Right renal pelvis (tissue), 4 donors: ENCODE measurements around the gene HLA-DOB. TPM values are rescaled to one million over a fixed set of nuclear protein-coding genes. Genes with fewer than 3 reads are reported as not detected.

Experiments used
- DNase-seq, 4 donors: peaks; one replicate each; pipeline ENCODE4 v3.0.0-alpha.2; 2013; ENCODE audit warnings: low read depth in 4 of 4, low spot score in 3 of 4, missing footprints in 1 of 4
- polyA plus RNA-seq, 4 donors: library from polyadenylated mRNA; unstranded; fragments of 120-200 nt; gene quantifications; one replicate each; pipeline ENCODE4 v1.2.1, GENCODE V29; 2013; ENCODE audit not compliant: insufficient read length in 4 of 4

HLA-DOB gene
- polyA plus RNA-seq, 4 donors = 0.13 to 0.19 (median 0.15) TPM; not detected in 1

GRCh38 chr6:32843979-32844838, 27.4 kb upstream of the HLA-DOB start, which contains the start of gene PSMB8:
Gene PSMB8, minus strand, starts transcription at chr6:32844047. Its CDS starts 51 bp downstream, at chr6:32843996.
- peak; percentile 89 to 92 (median 91) for DNase-seq

- no peak for DNase-seq
Observed at GRCh38 chr6:32843331-32843978, 26.7 kb upstream of the HLA-DOB start.

- no peak for DNase-seq
Observed at GRCh38 chr6:32842690-32843089, 25.9 kb upstream of the HLA-DOB start.

- DNase-seq = no peak
Observed at GRCh38 chr6:32842021-32842650, 25.3 kb upstream of the HLA-DOB start.

- no peak for DNase-seq
Observed at GRCh38 chr6:32840604-32841246, 23.9 kb upstream of the HLA-DOB start.

GRCh38 chr6:32839356-32839755, 22.6 kb upstream of the HLA-DOB start:
- no peak for DNase-seq

GRCh38 chr6:32838114-32838958, 21.5 kb upstream of the HLA-DOB start, which contains the start of gene TAP2:
Gene TAP2, minus strand, starts transcription at chr6:32838739. Its CDS starts 506 bp downstream, at chr6:32838233.
- peak; percentile 83 to 97 (median 88) for DNase-seq

- no peak for DNase-seq
Observed at GRCh38 chr6:32837651-32838113, 20.9 kb upstream of the HLA-DOB start.

- DNase-seq = no peak
Observed at GRCh38 chr6:32836873-32837272, 20.1 kb upstream of the HLA-DOB start.

- DNase-seq = no peak
Observed at GRCh38 chr6:32835167-32835893, 18.5 kb upstream of the HLA-DOB start.

- no peak for DNase-seq
Observed at GRCh38 chr6:32833664-32834063, 16.9 kb upstream of the HLA-DOB start.

GRCh38 chr6:32832535-32832934, 15.7 kb upstream of the HLA-DOB start:
- DNase-seq = no peak

GRCh38 chr6:32830936-32831335, 14.1 kb upstream of the HLA-DOB start:
- DNase-seq = no peak

- no peak for DNase-seq
Observed at GRCh38 chr6:32830017-32830416, 13.2 kb upstream of the HLA-DOB start.

- DNase-seq = no peak
Observed at GRCh38 chr6:32829495-32829894, 12.7 kb upstream of the HLA-DOB start.

- no peak for DNase-seq
Observed at GRCh38 chr6:32827025-32827424, 10.2 kb upstream of the HLA-DOB start.

GRCh38 chr6:32825966-32826365, 9.2 kb upstream of the HLA-DOB start:
- DNase-seq = peak in 1 of 4 donors; percentile 10

- DNase-seq = no peak
Observed at GRCh38 chr6:32819729-32820128, 2.9 kb upstream of the HLA-DOB start.

- no peak for DNase-seq
Observed at GRCh38 chr6:32818867-32819266, 2.1 kb upstream of the HLA-DOB start.
